K562 (cell line): ENCODE data around the gene B3GALNT2. TPM values are rescaled to one million over a fixed set of nuclear protein-coding genes. Genes with fewer than 3 reads are reported as not detected.

Experiments
- ATAC-seq: fragments of 200-7000 bp; cut with Tn5 transposase; 3 replicates; pipeline ENCODE4 v1.9.1; 2020; ENCODE audit warnings: moderate library complexity
- BruUV-seq: library from RNA; stranded (reverse); fragments of 400-500 nt; replicated peaks from 2 replicates; lab custom pipeline; 2021; lab: Mats Ljungman, UMichigan
- CTCF ChIA-PET: fragments of 300-600 bp; formaldehyde crosslinking; extraction: SDS; loops from one replicate; lab custom pipeline; 2021; ENCODE audit warnings: low intra/inter-chr PET ratio; lab: Yijun Ruan, JAX
- POLR2A ChIA-PET: fragments of 300-600, 350-650 bp; sonication (Branson Sonifier 250); formaldehyde crosslinking; extraction: SDS; loops from one replicate; lab custom pipeline; 2021; ENCODE audit warnings: antibody characterized with exemption, inconsistent platforms; lab: Yijun Ruan, JAX
- DNase-seq, 4 experiments: peaks; one replicate each; pipeline versions ENCODE4 v3.0.0 to v3.0.0-alpha.2; 2011 to 2018; ENCODE audit warnings: low spot score in 3 of 4, mixed read lengths in 3 of 4; ENCODE audit errors: extremely low read depth in 1 of 4
- FAIRE-seq: peaks from 2 replicates; lab custom pipeline; 2011; peaks lifted over from hg19 to GRCh38; lab: Jason Lieb, UNC
- H2AFZ ChIP-seq: 2 replicates; pipeline ENCODE4 v1.6.0; 2011; ENCODE audit warnings: low read depth, low read length, control low read depth, inconsistent platforms
- H3K27ac ChIP-seq: fragments of 200-600 bp; 3 replicates; pipeline ENCODE4 v1.8.0; 2011; ENCODE audit warnings: low read depth, mild to moderate bottlenecking, control low read depth, inconsistent platforms, low read length, moderate library complexity, mixed read lengths; ENCODE audit errors: extremely low read depth
- H3K27me3 ChIP-seq, 2 experiments: fragments of 300-600 bp in 1 of 2; 2 replicates in 1 of 2; 3 replicates in 1 of 2; pipeline versions ENCODE4 v1.6.0 to v1.8.0; 2011; ENCODE audit warnings: inconsistent platforms in 2 of 2, low read length in 2 of 2, mild to moderate bottlenecking in 1 of 2, mixed read lengths in 1 of 2, moderate library complexity in 1 of 2; ENCODE audit not compliant: control insufficient read depth in 2 of 2, insufficient read depth in 2 of 2
- H3K36me3 ChIP-seq: fragments of 300-600 bp; 3 replicates; pipeline ENCODE4 v1.8.0; 2011; ENCODE audit warnings: mild to moderate bottlenecking, low read length, inconsistent platforms; ENCODE audit not compliant: control insufficient read depth, insufficient read depth
- H3K4me1 ChIP-seq, 2 experiments: fragments of 200-600 bp in 1 of 2; replicated peaks in 1 of 2; 2 replicates in 1 of 2; 3 replicates in 1 of 2; pipeline versions ENCODE4 v1.5.1 to v1.8.0; 2011; ENCODE audit warnings: inconsistent platforms in 2 of 2, low read length in 2 of 2, mild to moderate bottlenecking in 1 of 2, mixed read lengths in 1 of 2, moderate library complexity in 1 of 2; ENCODE audit not compliant: control insufficient read depth in 2 of 2, insufficient read depth in 2 of 2
- H3K4me2 ChIP-seq: 2 replicates; pipeline ENCODE4 v1.6.1; 2011; ENCODE audit warnings: low read length, control low read depth, inconsistent platforms, mixed read lengths; ENCODE audit not compliant: insufficient read depth
- H3K4me3 ChIP-seq: fragments of 200-600 bp; sonication (generic), shearing (Covaris generic); 2 replicates; pipeline ENCODE4 v1.5.1; 2016; ENCODE audit warnings: control low read depth, inconsistent platforms
- H3K79me2 ChIP-seq: fragments of 200-600 bp; 3 replicates; pipeline ENCODE4 v1.8.0; 2011; ENCODE audit warnings: low read length, inconsistent platforms; ENCODE audit not compliant: control insufficient read depth, insufficient read depth
- H3K9ac ChIP-seq, 2 experiments: 2 replicates each; pipeline versions ENCODE4 v1.6.0 to v1.6.1; 2011; ENCODE audit warnings: low read depth in 2 of 2, low read length in 2 of 2, control low read depth in 1 of 2, inconsistent platforms in 1 of 2, mild to moderate bottlenecking in 1 of 2, mixed read lengths in 1 of 2; ENCODE audit not compliant: insufficient read depth in 1 of 2
- H3K9me1 ChIP-seq: one replicate; pipeline ENCODE4 v1.6.0; 2011; ENCODE audit warnings: inconsistent platforms, mild to moderate bottlenecking, low read length, moderate library complexity; ENCODE audit not compliant: control insufficient read depth, insufficient read depth
- H3K9me3 ChIP-seq: replicated peaks from 2 replicates; pipeline ENCODE4 v1.5.1; 2011; ENCODE audit warnings: low read depth, low read length, inconsistent platforms; ENCODE audit not compliant: control insufficient read depth, insufficient read depth
- H4K20me1 ChIP-seq: replicated peaks from 2 replicates; pipeline ENCODE4 v1.6.1; 2011; ENCODE audit warnings: low read length, inconsistent platforms, mixed read lengths; ENCODE audit not compliant: control insufficient read depth, insufficient read depth
- IRF2 ChIP-seq: sonication (generic); formaldehyde crosslinking; IDR thresholded peaks from 2 replicates; pipeline ENCODE4 v1.8.1; 2022; ENCODE audit warnings: mild to moderate bottlenecking, missing genetic modification reagents
- MAZ ChIP-seq, 2 experiments: fragments of 450-650 bp in 1 of 2; sonication (generic) in 1 of 2; formaldehyde crosslinking; IDR thresholded peaks in 1 of 2; conservative IDR thresholded peaks in 1 of 2; 2 replicates each; pipeline versions ENCODE4 v1.4.0 to v1.5.0; 2020; ENCODE audit warnings: mild to moderate bottlenecking in 1 of 2, missing genetic modification reagents in 1 of 2
- MCM2 ChIP-seq: fragments of 450-650 bp; IDR thresholded peaks from 2 replicates; pipeline ENCODE4 v1.6.1; 2017; ENCODE audit warnings: low read depth, mild to moderate bottlenecking
- NFE2 ChIP-seq: IDR thresholded peaks from 2 replicates; pipeline ENCODE4 v1.6.1; 2014; ENCODE audit warnings: antibody characterized with exemption, low read depth
- POLR2A ChIP-seq: fragments of 450-650 bp; conservative IDR thresholded peaks from 2 replicates; pipeline ENCODE4 v1.6.1; 2016
- TAF1 ChIP-seq: IDR thresholded peaks from 2 replicates; pipeline ENCODE4 v1.6.1; 2011; ENCODE audit warnings: mild to moderate bottlenecking, low read length, moderate library complexity; ENCODE audit not compliant: insufficient read depth, control insufficient read depth, severe bottlenecking; ENCODE audit errors: extremely low read depth
- ZNF316 ChIP-seq: fragments of 450-650 bp; IDR thresholded peaks from 2 replicates; pipeline ENCODE4 v1.6.1; 2016
- ZNF717 ChIP-seq: fragments of 250-450 bp; sonication (Bioruptor Pico); IDR thresholded peaks from 2 replicates; pipeline ENCODE4 v1.5.0; 2021
- WGBS: fragments of 100-300 bp; shearing (Covaris generic); methylation state at CpG from one replicate; pipeline ENCODE4 v1.1.6; 2016; ENCODE audit warnings: low coverage, mixed read lengths; ENCODE audit not compliant: insufficient coverage; ENCODE audit errors: missing lambda C conversion rate; 5-methylcytosine and 5-hydroxymethylcytosine counted together
- in situ Hi-C: fragments of 300-500 bp; cut with MboI; formaldehyde crosslinking; loops from 4 replicates; pipeline ENCODE4 v1.15.0; 2018; ENCODE audit warnings: inconsistent platforms, mixed read lengths
- intact Hi-C: fragments of 100-400 bp; cut with micrococcal nuclease; formaldehyde crosslinking; loops from 2 replicates; pipeline ENCODE4 v1.14.2; 2022
- polyA plus RNA-seq, 8 experiments: library from polyadenylated mRNA; depleted of rRNA in 4 of 8; stranded (reverse) in 5 of 8; unstranded in 3 of 8; fragments of >200 nt; fragmentation: Nextera tagmentation in 2 of 8; fragmentation: Illumina TruSeq in 1 of 8; extraction: Ambion mirVana in 2 of 8; extraction: Trizol in 1 of 8; gene quantifications; 2 replicates each; pipeline versions ENCODE4 v1.2.1 to v1.2.3, GENCODE V29; 2011 to 2014; ENCODE audit warnings: inconsistent platforms in 1 of 8, missing spikeins in 1 of 8
- total RNA-seq, 7 experiments: library from RNA; depleted of rRNA in 6 of 7; stranded (reverse); fragments of >200 nt in 6 of 7; fragmentation: Illumina TruSeq in 2 of 7; extraction: Trizol in 2 of 7; gene quantifications; 2 replicates each; pipeline versions ENCODE4 v1.2.1 to v1.2.3, GENCODE V29; 2011 to 2021; ENCODE audit warnings: low replicate concordance in 1 of 7

The B3GALNT2 gene
- total and polyA plus RNA-seq, 9 of the 15 experiments (the other 6 are each of a cell fraction or from before 2014, with no cell fraction given) = 2.0 to 31.7 (median 22.9) TPM

DNA sequence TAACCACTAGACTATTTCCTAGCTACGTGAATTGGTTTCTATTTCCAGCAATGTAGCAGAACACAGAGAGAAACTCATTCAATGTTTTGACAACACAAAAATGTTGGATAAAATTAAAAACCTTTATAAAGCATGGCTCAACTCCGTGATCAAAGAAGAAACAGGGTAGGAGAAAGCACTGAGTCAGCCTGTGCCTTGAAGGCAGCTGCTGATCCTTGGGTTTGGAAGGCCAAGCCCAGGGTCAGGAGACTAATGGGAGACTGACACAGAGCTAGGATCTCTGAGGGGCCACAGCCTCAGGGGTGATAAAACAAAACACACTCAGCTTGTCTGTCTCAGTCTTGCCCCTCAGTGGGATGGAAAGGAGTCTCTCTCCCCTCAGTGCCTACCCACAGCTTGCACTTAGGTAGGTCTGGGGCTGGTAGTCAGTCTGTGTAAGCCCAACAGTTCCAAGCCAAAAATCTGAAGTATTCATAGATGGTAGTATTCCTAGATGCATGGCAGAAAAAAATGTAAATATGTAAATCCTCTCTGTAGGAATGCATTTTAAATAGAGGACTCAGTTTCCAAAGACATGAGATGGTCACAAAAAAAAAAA is 53.3 kb downstream of the B3GALNT2 start (continued):
- 0 out of 4 replicates have a peak, but pooled peaks of 1 of the 2 experiments have one; percentile 24 for TF ChIP-seq MAZ (CRISPR knock-in tag; conservative IDR thresholded peaks at IDR 0.05 in 1 of 2, IDR thresholded peaks at IDR 0.05 in 1 of 2)
- peak; percentile 87 for TF ChIP-seq NFE2
- peak; percentile 99 for TF ChIP-seq ZNF316
- no peak for TF ChIP-seq MCM2
- no peak for TF ChIP-seq TAF1

DNA sequence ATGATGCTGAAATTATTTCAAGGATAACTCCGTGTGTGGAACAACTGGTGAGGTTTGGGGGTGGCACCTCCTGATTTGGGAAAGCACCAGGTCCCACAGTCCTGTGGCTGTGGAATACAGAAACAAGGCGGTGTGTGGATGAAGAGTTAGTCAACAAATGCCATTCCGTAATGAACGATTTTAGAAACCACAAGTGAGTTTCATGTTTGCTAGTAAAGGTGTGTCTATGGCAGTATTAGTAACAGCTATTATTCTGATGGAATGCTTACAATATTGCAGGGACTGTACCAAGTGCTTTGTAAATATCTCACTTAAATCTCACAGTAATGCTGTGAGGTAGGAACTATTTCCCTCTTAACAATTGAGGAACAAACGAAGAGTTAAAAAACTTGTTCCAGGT is 53.8 kb downstream of the B3GALNT2 start:
- no TSS peak for BruUV-seq
- Histone ChIP-seq H3K9me3 (no peaks in the 10 kb centered on the region), H3K4me2 (no peak overlapping the region), H3K79me2 (no peaks in the 10 kb centered on the region), H3K4me1 (peaks cover 0 to 6% of the 10 kb centered on the region in 2 experiments; a peak in 3 of 5 replicates), H3K4me3 (no peak overlapping the region), H2AFZ (peak overlapping the region; percentile 13; the same call in 1 of the 2 replicates), H3K9me1 (no peaks in the 10 kb centered on the region), H3K27me3 (no peaks in the 10 kb centered on the region), H3K36me3 (peaks cover 86% of the 10 kb centered on the region), H4K20me1 (no peaks in the 10 kb centered on the region), H3K27ac (peak overlapping the region; percentile 14; the same call in 2 of the 3 replicates), H3K9ac (no peak overlapping the region)
- DNase-seq = no peak
- TF ChIP-seq POLR2A (peak; percentile 24; the same call in 1 of the 2 replicates), IRF2 (no peak), ZNF717 (CRISPR knock-in tag) (no peak)
- peak; percentile 7; the same call in 2 of the 3 replicates for ATAC-seq
- intact Hi-C loops (no loop called here), in situ Hi-C loops (no loop called here)
- POLR2A ChIA-PET = interaction anchor here (0.7 to 1.1 kb wide), 3 partner anchors 11 to 115 kb away, joined by 3 to 5 read pairs (median 5); partner anchors contain the start of gene B3GALNT2
- WGBS = 67% methylated on average over 5 of the region's 5 CpGs
- CTCF ChIA-PET = no interaction called here
- FAIRE-seq = no peak
